Ovary (tissue), 3 donors: ENCODE measurements around the gene UBE2D3.

ENCODE experiments used
- POLR2A ChIP-seq: fragments of 450-650 bp; IDR thresholded peaks from one replicate; pipeline ENCODE4 v1.6.1; 2017; ENCODE audit warnings: antibody characterized with exemption, mild to moderate bottlenecking, moderate library complexity
- TF ChIP-seq, protein P1 (sequence below), 3 donors: fragments of 450-650 bp in 2 of 3; fragments of 200-600 bp in 1 of 3; IDR thresholded peaks; one replicate each; pipeline versions ENCODE4 v1.5.1 to v1.8.0; 2016 to 2022; ENCODE audit warnings: antibody characterized with exemption in 3 of 3, mild to moderate bottlenecking in 1 of 3
- donor health status: DM: no; HTN: no; CAD: no.

DNA sequence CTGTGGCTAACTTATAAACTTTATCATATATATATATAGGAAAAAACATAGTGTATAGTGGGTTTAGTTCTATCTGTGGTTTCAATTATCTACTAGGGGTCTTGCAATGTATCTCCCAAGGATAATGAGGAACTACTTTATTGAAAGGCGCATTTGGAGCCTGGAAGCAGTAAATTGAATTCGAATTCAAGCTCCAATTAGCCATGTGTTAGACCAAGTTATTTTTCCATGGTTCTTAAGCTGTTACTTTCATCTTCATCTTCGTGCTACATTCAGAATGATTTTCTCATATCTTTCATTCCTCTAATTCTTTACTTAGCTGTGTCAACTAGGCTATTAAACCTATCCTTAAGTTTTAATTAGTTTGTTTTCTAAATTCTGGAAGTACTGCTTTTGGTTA, 39.4 kb downstream of the UBE2D3 start:
- TF ChIP-seq, protein P1, sequence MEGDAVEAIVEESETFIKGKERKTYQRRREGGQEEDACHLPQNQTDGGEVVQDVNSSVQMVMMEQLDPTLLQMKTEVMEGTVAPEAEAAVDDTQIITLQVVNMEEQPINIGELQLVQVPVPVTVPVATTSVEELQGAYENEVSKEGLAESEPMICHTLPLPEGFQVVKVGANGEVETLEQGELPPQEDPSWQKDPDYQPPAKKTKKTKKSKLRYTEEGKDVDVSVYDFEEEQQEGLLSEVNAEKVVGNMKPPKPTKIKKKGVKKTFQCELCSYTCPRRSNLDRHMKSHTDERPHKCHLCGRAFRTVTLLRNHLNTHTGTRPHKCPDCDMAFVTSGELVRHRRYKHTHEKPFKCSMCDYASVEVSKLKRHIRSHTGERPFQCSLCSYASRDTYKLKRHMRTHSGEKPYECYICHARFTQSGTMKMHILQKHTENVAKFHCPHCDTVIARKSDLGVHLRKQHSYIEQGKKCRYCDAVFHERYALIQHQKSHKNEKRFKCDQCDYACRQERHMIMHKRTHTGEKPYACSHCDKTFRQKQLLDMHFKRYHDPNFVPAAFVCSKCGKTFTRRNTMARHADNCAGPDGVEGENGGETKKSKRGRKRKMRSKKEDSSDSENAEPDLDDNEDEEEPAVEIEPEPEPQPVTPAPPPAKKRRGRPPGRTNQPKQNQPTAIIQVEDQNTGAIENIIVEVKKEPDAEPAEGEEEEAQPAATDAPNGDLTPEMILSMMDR (IDR thresholded peaks at IDR 0.05), result no peak
- TF ChIP-seq POLR2A, result no peak
